Gastroesophageal sphincter (tissue), 4 donors: Measurements from ENCODE around the gene SEZ6L. TPM values are rescaled to one million over a fixed set of nuclear protein-coding genes. Genes with fewer than 3 reads are reported as not detected.

ENCODE experiments used
- ATAC-seq: fragments of 150-250 bp; one replicate; pipeline ENCODE4 v1.9.1; 2016; ENCODE audit warnings: mild to moderate bottlenecking, moderate library complexity
- H3K27ac ChIP-seq, 4 donors: fragments of 200-600 bp; sonication (generic) in 3 of 4; 1 replicate in 3 of 4; 2 replicates in 1 of 4; pipeline ENCODE4 v1.5.1; 2016 to 2019
- H3K27me3 ChIP-seq: fragments of 200-600 bp; sonication (generic); one replicate; pipeline ENCODE4 v1.5.1; 2019
- H3K36me3 ChIP-seq, 2 donors: fragments of 200-600 bp; sonication (generic); one replicate each; pipeline ENCODE4 v1.5.1; 2019; ENCODE audit warnings: control low read depth in 1 of 2
- H3K4me1 ChIP-seq, 3 donors: fragments of 200-600 bp; sonication (generic); 1 replicate in 2 of 3; 2 replicates in 1 of 3; pipeline ENCODE4 v1.5.1; 2016 to 2019; ENCODE audit warnings: control low read depth in 2 of 3
- H3K4me3 ChIP-seq, 2 donors: fragments of 200-600 bp; sonication (generic); one replicate each; pipeline ENCODE4 v1.5.1; 2019; ENCODE audit warnings: mild to moderate bottlenecking in 1 of 2, moderate library complexity in 1 of 2
- H3K9me3 ChIP-seq, 3 donors: fragments of 200-600 bp; sonication (generic); one replicate each; pipeline ENCODE4 v1.5.1; 2017 to 2019; ENCODE audit warnings: control low read depth in 2 of 3
- CTCF ChIP-seq, 4 experiments: fragments of 200-600 bp in 2 of 4; fragments of 450-650 bp in 2 of 4; sonication (generic) in 1 of 4; IDR thresholded peaks; one replicate each; pipeline ENCODE4 v1.5.1; 2017 to 2019; ENCODE audit warnings: antibody characterized with exemption in 4 of 4, mild to moderate bottlenecking in 2 of 4, moderate library complexity in 2 of 4
- EP300 ChIP-seq: sonication (generic); formaldehyde crosslinking; IDR thresholded peaks from one replicate; pipeline ENCODE4 v1.6.1; 2017; ENCODE audit warnings: antibody characterized with exemption, mild to moderate bottlenecking
- POLR2A ChIP-seq, 2 donors: fragments of 450-650 bp; IDR thresholded peaks; one replicate each; pipeline ENCODE4 v1.6.1; 2017; ENCODE audit warnings: antibody characterized with exemption in 2 of 2, mild to moderate bottlenecking in 2 of 2, moderate library complexity in 1 of 2
- POLR2AphosphoS5 ChIP-seq: sonication (generic); formaldehyde crosslinking; IDR thresholded peaks from one replicate; pipeline ENCODE4 v1.6.1; 2017; ENCODE audit warnings: antibody characterized with exemption
- WGBS, 2 donors: methylation state at CpG; one replicate each; pipeline ENCODE4 v1.1.5; 2018; ENCODE audit warnings: low coverage in 1 of 2; 5-methylcytosine and 5-hydroxymethylcytosine counted together
- total RNA-seq, 4 donors: library from RNA; depleted of rRNA; stranded (reverse); fragments of >200 nt; gene quantifications; one replicate each; pipeline ENCODE4 v1.1.0, GENCODE V29; 2016

Gene SEZ6L
- total RNA-seq, 4 donors from 2014 or later: 0.12 to 0.47 (median 0.28) TPM

DNA sequence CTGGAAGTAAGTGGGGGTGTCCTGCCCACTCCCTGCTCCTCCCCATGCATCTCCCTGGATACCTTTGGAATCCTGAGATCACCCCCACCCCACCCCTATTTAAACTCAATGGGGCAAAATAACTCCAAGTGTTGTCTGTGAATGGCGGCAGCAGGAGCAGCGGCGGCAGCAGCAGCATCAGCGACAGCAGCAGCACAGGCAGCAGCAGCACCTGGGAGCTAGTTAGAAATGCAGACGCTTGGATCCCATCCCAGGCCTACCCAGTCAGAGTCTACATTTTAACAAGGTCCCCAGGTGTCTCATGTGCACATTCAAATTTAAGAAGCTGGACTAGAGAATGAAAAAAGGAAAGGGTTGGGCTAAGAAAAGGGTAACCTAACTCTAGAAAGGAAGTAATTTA, 82.6 kb downstream of the SEZ6L start:
- Histone ChIP-seq H3K4me3 (no peak overlapping the region), H3K9me3 (peaks cover 0 to 12% (median 0%) of the 10 kb centered on the region in 3 donors), H3K4me1 (no peaks in the 10 kb centered on the region), H3K27me3 (peaks cover 41% of the 10 kb centered on the region), H3K27ac (no peak overlapping the region), H3K36me3 (no peaks in the 10 kb centered on the region)
- ATAC-seq: no peak
- TF ChIP-seq POLR2A (IDR thresholded peaks at IDR 0.05): no peak
- no peak for TF ChIP-seq EP300
- TF ChIP-seq CTCF (IDR thresholded peaks at IDR 0.05): no peak
- no peak for TF ChIP-seq POLR2AphosphoS5
- 20 to 90% methylated on average over 1 to 2 of the region's 5 CpGs for WGBS, 2 donors

- no peaks in the 10 kb centered on the region for H3K4me1 ChIP-seq
- no peaks in the 10 kb centered on the region for H3K36me3 ChIP-seq
- no peak overlapping the region for H3K4me3 ChIP-seq
- ATAC-seq: no peak
- TF ChIP-seq POLR2A (IDR thresholded peaks at IDR 0.05) (no peak), EP300 (no peak), POLR2AphosphoS5 (no peak), CTCF (IDR thresholded peaks at IDR 0.05) (no peak)
- no peak overlapping the region for H3K27ac ChIP-seq
- peaks cover 66% of the 10 kb centered on the region for H3K27me3 ChIP-seq
- H3K9me3 ChIP-seq: no peaks in the 10 kb centered on the region
- 0 to 5% methylated on average over 6 of the region's 6 CpGs for WGBS, 2 donors
Observed at GRCh38 chr22:26259510-26259909, 90.2 kb downstream of the SEZ6L start.

DNA sequence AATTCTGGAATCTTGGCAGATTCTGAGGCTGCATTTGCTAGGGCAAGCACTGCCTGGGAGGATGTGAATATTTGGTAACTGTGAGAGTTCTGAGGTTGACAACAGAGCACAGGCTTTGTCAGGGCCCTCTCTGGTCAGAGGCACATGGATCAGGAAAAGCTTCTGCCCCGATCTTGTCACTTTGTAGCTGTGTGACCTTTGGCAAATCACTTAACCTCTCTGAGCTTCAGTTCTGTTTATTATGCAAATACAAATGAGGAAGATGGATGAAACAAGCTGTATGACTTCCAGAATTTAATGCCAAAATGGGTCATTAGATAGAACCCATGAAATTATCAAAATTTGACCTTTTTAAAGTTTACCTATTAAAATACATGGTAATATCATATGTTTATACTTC, 94.9 kb downstream of the SEZ6L start:
- TF ChIP-seq EP300: no peak
- no peak for TF ChIP-seq POLR2AphosphoS5
- no peak for TF ChIP-seq POLR2A (IDR thresholded peaks at IDR 0.05)
- no peak for TF ChIP-seq CTCF (IDR thresholded peaks at IDR 0.05)
- H3K9me3 ChIP-seq: no peaks in the 10 kb centered on the region
- H3K27ac ChIP-seq: no peak overlapping the region
- no peak overlapping the region for H3K4me3 ChIP-seq
- WGBS, 2 donors: 17 to 63% methylated on average over 1 of the region's 1 CpG
- H3K4me1 ChIP-seq: no peaks in the 10 kb centered on the region
- peaks cover 69% of the 10 kb centered on the region for H3K27me3 ChIP-seq
- no peak for ATAC-seq
- H3K36me3 ChIP-seq: no peaks in the 10 kb centered on the region

DNA sequence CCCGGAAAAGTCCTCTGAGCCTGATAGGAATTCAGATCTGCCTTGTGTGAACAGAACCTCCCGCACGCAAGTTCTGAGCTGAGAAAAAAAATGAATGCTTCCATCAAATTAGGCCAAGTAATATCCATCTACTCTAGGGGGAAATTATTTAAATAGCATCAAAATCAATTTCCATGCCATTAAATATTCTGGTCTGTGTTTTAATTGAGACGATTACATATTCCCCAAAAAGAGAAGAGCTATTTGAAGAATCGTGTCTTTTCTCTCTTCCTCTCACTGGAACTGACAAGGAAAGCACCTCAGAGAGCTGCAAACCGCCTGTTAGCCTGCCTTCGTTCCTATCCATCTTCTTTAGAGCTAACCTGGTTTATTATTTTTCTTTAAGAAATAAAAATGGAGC, 96.0 kb downstream of the SEZ6L start:
- H3K9me3 ChIP-seq: no peaks in the 10 kb centered on the region
- H3K27ac ChIP-seq: no peak overlapping the region
- no peaks in the 10 kb centered on the region for H3K36me3 ChIP-seq
- no peak for TF ChIP-seq POLR2A (IDR thresholded peaks at IDR 0.05)
- no peak for TF ChIP-seq EP300
- TF ChIP-seq POLR2AphosphoS5: no peak
- no peak for TF ChIP-seq CTCF (IDR thresholded peaks at IDR 0.05)
- no peaks in the 10 kb centered on the region for H3K4me1 ChIP-seq
- ATAC-seq: no peak
- no peak overlapping the region for H3K4me3 ChIP-seq
- H3K27me3 ChIP-seq: peaks cover 67% of the 10 kb centered on the region
- WGBS, 2 donors: 71 to 83% methylated on average over 5 to 7 of the region's 7 CpGs

- Histone ChIP-seq H3K9me3 (no peaks in the 10 kb centered on the region), H3K27ac (no peak overlapping the region), H3K36me3 (no peaks in the 10 kb centered on the region), H3K4me3 (no peak overlapping the region), H3K4me1 (no peaks in the 10 kb centered on the region), H3K27me3 (peaks cover 68% of the 10 kb centered on the region)
- ATAC-seq: no peak
- WGBS, 2 donors: 72% methylated on average over 6 of the region's 6 CpGs; no CpG with 5 or more reads in 1 of the 2 donors
- TF ChIP-seq CTCF (IDR thresholded peaks at IDR 0.05) (no peak), EP300 (no peak), POLR2AphosphoS5 (no peak), POLR2A (IDR thresholded peaks at IDR 0.05) (no peak)
Observed at GRCh38 chr22:26265909-26266308, 96.6 kb downstream of the SEZ6L start.
